Astrocyte (in vitro differentiated cells and primary cell): Measurements from ENCODE around the gene PDE1A.

Experiments
- CTCF ChIP-seq: IDR thresholded peaks from 2 replicates; pipeline ENCODE4 v1.5.1; 2011; ENCODE audit warnings: low read depth, mild to moderate bottlenecking, inconsistent platforms, low read length, moderate library complexity; ENCODE audit not compliant: insufficient read depth
- EZH2 ChIP-seq: IDR thresholded peaks from 2 replicates; pipeline ENCODE4 v1.6.1; 2012; ENCODE audit warnings: mild to moderate bottlenecking, low read length, inconsistent platforms; ENCODE audit not compliant: insufficient read depth

GRCh38 chr2:182316950-182317349 is 109.9 kb downstream of the PDE1A start:
- TF ChIP-seq CTCF, result no peak
- no peak for TF ChIP-seq EZH2
